Endodermal cell (in vitro differentiated cells): ENCODE results near the gene GCK. TPM values are rescaled to one million over a fixed set of nuclear protein-coding genes. Genes with fewer than 3 reads are reported as not detected.
"Not testable (repeated sequence)": the region's sequence is repeated elsewhere in the genome, so short reads cannot be mapped to it uniquely, and the experiment has no call there.

Source experiments
- DNase-seq: peaks from one replicate; pipeline ENCODE4 v3.0.0-alpha.2; 2017
- H3K27ac ChIP-seq: 2 replicates; pipeline ENCODE4 v1.5.1; 2013; ENCODE audit warnings: mild to moderate bottlenecking, low read depth, low read length, moderate library complexity
- H3K27me3 ChIP-seq: 2 replicates; pipeline ENCODE4 v1.6.1; 2013; ENCODE audit warnings: mild to moderate bottlenecking, low read length, moderate library complexity; ENCODE audit not compliant: insufficient read depth, control insufficient read depth, poor library complexity, severe bottlenecking
- H3K36me3 ChIP-seq: 2 replicates; pipeline ENCODE4 v1.7.0; 2013; ENCODE audit warnings: mild to moderate bottlenecking, low read length, moderate library complexity; ENCODE audit not compliant: control insufficient read depth, insufficient read depth
- H3K4me1 ChIP-seq: one replicate; pipeline ENCODE4 v1.7.0; 2013; ENCODE audit warnings: low read length; ENCODE audit not compliant: control insufficient read depth, insufficient read depth
- H3K4me3 ChIP-seq: 2 replicates; pipeline ENCODE4 v1.5.1; 2013; ENCODE audit warnings: mild to moderate bottlenecking, low read length, moderate library complexity
- H3K9ac ChIP-seq: 2 replicates; pipeline ENCODE4 v1.6.1; 2013; ENCODE audit warnings: mild to moderate bottlenecking, low read length, moderate library complexity; ENCODE audit not compliant: poor library complexity, severe bottlenecking; ENCODE audit errors: extremely low read depth
- H3K9me3 ChIP-seq: 2 replicates; pipeline ENCODE4 v1.6.1; 2013; ENCODE audit warnings: mild to moderate bottlenecking, low read length, moderate library complexity; ENCODE audit not compliant: control insufficient read depth
- H3K27ac Mint-ChIP-seq: 2 replicates; pipeline ENCODE4 v1.8.0; 2020; ENCODE audit warnings: mixed read lengths
- H3K27me3 Mint-ChIP-seq: 2 replicates; pipeline ENCODE4 v1.8.0; 2021; ENCODE audit warnings: mild to moderate bottlenecking, mixed read lengths; ENCODE audit not compliant: insufficient read depth
- H3K36me3 Mint-ChIP-seq: 2 replicates; pipeline ENCODE4 v1.8.0; 2020; ENCODE audit warnings: low read depth, mixed read lengths
- H3K4me1 Mint-ChIP-seq: 2 replicates; pipeline ENCODE4 v1.8.0; 2020; ENCODE audit warnings: mixed read lengths
- H3K4me3 Mint-ChIP-seq: 2 replicates; pipeline ENCODE4 v1.8.0; 2020; ENCODE audit warnings: mild to moderate bottlenecking, moderate library complexity, mixed read lengths
- H3K9me3 Mint-ChIP-seq: 2 replicates; pipeline ENCODE4 v1.8.0; 2020; ENCODE audit warnings: mild to moderate bottlenecking, mixed read lengths
- WGBS, 2 experiments: methylation state at CpG; one replicate each; pipeline versions ENCODE4 v1.1.5 to v1.1.7; 2013; ENCODE audit warnings: missing lambda C conversion rate in 2 of 2, mixed read lengths in 1 of 2; ENCODE audit not compliant: insufficient coverage in 1 of 2, insufficient read length in 1 of 2; 5-methylcytosine and 5-hydroxymethylcytosine counted together
- total RNA-seq, 2 donors: library from RNA; stranded (reverse); fragmentation: NEBNext Ultra II Directional in 1 of 2; extraction: Animal tissue kit (Norgen Biotek cat#: 25700) in 1 of 2; gene quantifications; 2 replicates in 1 of 2; 3 replicates in 1 of 2; pipeline ENCODE4 v1.2.1, GENCODE V29; 2021
- TF ChIP-seq, protein P1 (sequence below): fragments of 200-600 bp; sonication (generic); conservative IDR thresholded peaks from 2 replicates; pipeline ENCODE4 v1.5.0; 2021; ENCODE audit warnings: antibody characterized with exemption, mild to moderate bottlenecking

GCK gene
- total RNA-seq, 2 donors from 2014 or later = 0.29 to 0.48 TPM

DNA sequence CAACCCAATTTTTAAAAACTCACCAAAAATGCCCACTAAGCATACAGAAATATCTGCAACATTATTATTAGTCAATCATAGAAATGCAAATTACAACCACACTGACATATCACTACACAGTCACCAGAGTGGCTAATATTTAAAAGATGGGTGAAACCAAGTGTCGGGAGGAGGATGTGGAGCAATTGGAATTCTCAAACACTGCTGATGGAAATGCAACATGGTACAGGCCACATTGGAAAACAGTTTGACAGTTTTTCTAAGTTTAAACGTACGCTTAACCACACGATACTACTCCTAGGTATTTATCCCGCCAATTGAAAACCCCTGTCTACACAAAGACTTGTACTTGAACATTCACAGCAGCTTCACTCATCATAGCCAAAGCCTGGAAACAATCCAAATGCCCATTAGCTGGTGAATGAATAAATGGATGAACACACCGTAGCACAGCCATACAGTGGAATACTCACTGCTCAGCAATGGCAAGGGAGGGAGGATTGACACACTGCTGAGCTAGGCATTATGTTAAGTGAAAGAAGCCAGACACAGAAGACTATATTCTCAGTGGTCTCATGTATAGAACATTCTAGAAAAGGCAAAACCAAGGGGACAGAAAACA, 16.3 kb downstream of the GCK start:
- no peak for DNase-seq
- Mint-ChIP-seq H3K27ac (no peak overlapping the region), H3K4me3 (no peak overlapping the region), H3K27me3 (peaks cover 20% of the 10 kb centered on the region), H3K4me1 (peaks cover 4% of the 10 kb centered on the region), H3K9me3 (peaks cover 2% of the 10 kb centered on the region), H3K36me3 (no peaks in the 10 kb centered on the region)
- Histone ChIP-seq H3K4me3 (no peak overlapping the region), H3K9me3 (no peaks in the 10 kb centered on the region), H3K27me3 (peaks cover 4% of the 10 kb centered on the region), H3K36me3 (no peaks in the 10 kb centered on the region), H3K4me1 (no peaks in the 10 kb centered on the region), H3K27ac (no peak overlapping the region), H3K9ac (no peak overlapping the region)
- WGBS, 2 experiments = 94 to 96% methylated on average over 5 to 6 of the region's 6 CpGs
- TF ChIP-seq, protein P1, sequence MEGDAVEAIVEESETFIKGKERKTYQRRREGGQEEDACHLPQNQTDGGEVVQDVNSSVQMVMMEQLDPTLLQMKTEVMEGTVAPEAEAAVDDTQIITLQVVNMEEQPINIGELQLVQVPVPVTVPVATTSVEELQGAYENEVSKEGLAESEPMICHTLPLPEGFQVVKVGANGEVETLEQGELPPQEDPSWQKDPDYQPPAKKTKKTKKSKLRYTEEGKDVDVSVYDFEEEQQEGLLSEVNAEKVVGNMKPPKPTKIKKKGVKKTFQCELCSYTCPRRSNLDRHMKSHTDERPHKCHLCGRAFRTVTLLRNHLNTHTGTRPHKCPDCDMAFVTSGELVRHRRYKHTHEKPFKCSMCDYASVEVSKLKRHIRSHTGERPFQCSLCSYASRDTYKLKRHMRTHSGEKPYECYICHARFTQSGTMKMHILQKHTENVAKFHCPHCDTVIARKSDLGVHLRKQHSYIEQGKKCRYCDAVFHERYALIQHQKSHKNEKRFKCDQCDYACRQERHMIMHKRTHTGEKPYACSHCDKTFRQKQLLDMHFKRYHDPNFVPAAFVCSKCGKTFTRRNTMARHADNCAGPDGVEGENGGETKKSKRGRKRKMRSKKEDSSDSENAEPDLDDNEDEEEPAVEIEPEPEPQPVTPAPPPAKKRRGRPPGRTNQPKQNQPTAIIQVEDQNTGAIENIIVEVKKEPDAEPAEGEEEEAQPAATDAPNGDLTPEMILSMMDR = no peak

DNA sequence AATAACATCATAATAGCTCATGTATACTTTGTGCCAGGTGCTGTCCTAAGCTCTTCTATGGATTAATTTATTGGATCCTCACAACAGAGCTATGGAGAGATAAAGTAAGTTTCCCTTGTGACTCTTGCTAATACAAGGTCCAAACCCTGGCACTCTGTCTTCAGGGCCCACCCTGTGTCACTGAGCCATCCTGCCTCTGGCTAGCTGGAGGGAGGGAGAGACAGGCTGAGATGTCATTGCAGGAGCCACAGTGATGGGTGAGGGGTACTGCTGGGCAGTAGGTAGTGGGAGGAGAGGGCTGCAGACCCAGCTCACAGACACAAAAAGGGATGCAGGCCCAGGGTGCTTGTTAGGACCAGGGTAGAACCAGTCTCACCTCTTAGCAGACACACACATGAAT, 16.9 kb downstream of the GCK start:
- Histone ChIP-seq H3K27me3 (peaks cover 4% of the 10 kb centered on the region), H3K4me3 (no peak overlapping the region), H3K9ac (no peak overlapping the region), H3K9me3 (no peaks in the 10 kb centered on the region), H3K4me1 (no peaks in the 10 kb centered on the region), H3K36me3 (no peaks in the 10 kb centered on the region), H3K27ac (no peak overlapping the region)
- Mint-ChIP-seq H3K9me3 (peaks cover 2% of the 10 kb centered on the region), H3K27me3 (peaks cover 20% of the 10 kb centered on the region), H3K36me3 (no peaks in the 10 kb centered on the region), H3K4me1 (no peaks in the 10 kb centered on the region), H3K4me3 (no peak overlapping the region), H3K27ac (no peak overlapping the region)
- TF ChIP-seq, protein P1 = no peak
- DNase-seq = no peak

DNA sequence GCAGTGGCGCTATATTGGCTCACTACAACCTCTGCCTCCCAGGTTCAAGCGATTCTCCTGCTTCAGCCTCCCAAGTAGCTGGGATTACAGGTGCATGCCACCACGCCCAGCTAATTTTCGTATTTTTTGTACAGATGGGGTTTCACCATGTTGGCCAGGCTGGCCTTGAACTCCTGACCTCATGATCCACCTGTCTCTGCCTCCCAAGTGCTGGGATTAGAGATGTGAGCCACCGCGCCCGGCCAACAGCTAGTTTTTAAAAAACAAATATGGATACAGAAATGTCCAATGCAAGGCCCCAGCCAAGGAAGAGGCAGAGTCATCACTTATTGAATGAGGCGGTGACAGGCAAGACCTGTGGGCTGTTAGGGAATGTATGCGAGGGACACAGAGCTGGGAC, 17.3 kb downstream of the GCK start:
- not testable (repeated sequence) for H3K27ac ChIP-seq, H3K27me3 ChIP-seq, H3K9ac ChIP-seq, H3K36me3 ChIP-seq, H3K36me3 Mint-ChIP-seq, DNase-seq, H3K9me3 Mint-ChIP-seq, H3K4me3 Mint-ChIP-seq, H3K27ac Mint-ChIP-seq, H3K4me3 ChIP-seq, H3K4me1 ChIP-seq, H3K4me1 Mint-ChIP-seq, H3K9me3 ChIP-seq
- 92 to 95% methylated on average over 8 to 9 of the region's 9 CpGs for WGBS, 2 experiments
- peaks cover 24% of the 10 kb centered on the region for H3K27me3 Mint-ChIP-seq

DNA sequence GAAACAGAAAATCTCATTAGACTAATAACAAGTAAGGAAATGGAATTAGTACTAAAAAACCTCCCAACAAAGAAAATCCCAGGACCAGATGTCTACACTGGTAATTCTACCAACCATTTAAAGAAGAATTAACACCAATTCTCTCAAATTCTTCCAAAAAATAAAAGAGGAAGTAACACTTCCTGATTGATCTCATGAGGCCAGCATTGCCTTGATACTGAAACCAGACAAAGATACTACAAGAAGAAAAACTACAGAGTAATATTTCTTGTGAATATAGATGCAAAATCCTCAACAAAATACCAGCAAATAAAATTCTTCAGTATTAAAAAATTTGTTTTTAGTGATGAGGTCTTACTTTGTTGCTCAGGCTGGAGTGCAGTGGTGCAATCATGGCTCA, 21.3 kb downstream of the GCK start:
- Histone ChIP-seq H3K4me3 (no peak overlapping the region), H3K27ac (no peak overlapping the region), H3K27me3 (no peaks in the 10 kb centered on the region), H3K9me3 (no peaks in the 10 kb centered on the region), H3K36me3 (no peaks in the 10 kb centered on the region), H3K4me1 (no peaks in the 10 kb centered on the region), H3K9ac (no peak overlapping the region)
- TF ChIP-seq, protein P1 = no peak
- peaks cover 13% of the 10 kb centered on the region for H3K27me3 Mint-ChIP-seq
- no peak for DNase-seq
- no peaks in the 10 kb centered on the region for H3K36me3 Mint-ChIP-seq
- no peaks in the 10 kb centered on the region for H3K4me1 Mint-ChIP-seq
- no peak overlapping the region for H3K4me3 Mint-ChIP-seq
- peaks cover 2% of the 10 kb centered on the region for H3K9me3 Mint-ChIP-seq
- H3K27ac Mint-ChIP-seq = no peak overlapping the region
